Suppressor macrophage treated with lipopolysaccharide for 1 hour (primary cell): Measurements from ENCODE around the gene GPX8.

ENCODE experiments used
- DNase-seq, 3 donors: peaks; one replicate each; pipeline ENCODE4 v3.0.0-alpha.2; 2020 to 2022

GPX8 gene

DNA sequence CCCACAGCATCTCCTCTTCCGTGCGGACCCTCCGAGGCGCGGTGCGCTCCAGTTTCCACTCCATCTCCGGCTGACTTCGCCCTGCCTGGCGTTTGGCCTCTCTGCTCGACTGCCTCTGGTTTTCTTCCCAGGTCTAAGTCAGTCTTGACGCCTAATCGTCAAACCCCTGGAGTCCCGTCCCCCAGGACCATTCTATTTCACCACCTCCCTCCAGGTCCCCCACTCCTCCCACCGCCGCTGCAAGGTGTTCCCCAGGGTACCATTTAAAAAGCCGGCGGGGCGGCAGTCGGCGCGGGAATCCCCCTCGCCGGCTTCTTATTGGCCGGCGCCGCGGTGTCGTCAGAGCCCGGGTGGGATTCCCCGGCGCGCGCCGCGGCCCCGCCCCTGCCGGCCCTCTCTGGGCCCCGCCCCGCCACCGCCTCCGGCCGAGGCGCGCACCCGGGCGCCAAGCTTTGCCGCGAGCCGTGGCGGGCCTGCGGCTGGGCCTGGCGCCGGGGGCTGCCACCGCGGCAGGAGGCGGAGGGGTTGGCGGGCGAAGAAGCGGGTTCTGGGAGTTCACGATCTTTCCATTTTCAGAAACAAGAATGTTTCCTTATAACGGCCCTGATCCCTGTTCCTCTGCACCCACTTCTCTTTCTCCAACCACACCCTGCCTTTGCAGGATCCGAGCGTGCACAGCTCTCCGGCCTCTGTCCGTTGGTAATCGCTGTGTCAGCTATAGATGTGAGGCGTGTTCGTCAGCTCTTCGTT is 13.1 kb downstream of the GPX8 start, which contains the start of gene CDC20B:
Gene CDC20B (minus strand): TSS at position 241 of the 750 bp plus-strand sequence. CDS start 177 bp downstream, at position 64.
- peak; percentile 86 to 97 (median 95) for DNase-seq

DNA sequence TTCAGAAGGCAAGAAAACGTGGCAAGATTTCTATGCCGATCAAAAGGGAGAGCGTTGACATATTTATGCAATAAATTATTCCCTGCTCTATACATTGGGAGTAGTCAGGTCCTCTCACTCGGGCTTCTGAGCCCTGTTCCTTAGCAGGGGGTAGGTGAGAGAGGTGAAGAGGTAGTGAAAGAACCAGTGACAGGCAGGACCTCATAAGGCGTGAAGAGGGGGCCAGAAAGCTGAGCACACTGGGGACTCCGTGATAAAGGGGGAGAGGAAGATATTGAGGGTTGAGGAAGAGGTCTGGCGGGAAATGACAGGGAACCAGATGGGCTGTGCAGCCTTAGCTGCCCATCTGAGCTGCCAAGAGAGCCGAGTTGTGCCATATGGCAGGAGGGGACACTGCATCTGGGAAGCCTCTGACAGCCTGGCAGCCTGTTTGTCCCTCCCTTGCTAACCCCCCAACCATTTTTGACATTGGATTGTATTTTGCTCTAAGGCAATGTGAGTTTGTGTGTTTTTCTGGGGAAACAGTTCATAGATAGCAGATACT is 13.8 kb downstream of the GPX8 start:
- no peak for DNase-seq

DNA sequence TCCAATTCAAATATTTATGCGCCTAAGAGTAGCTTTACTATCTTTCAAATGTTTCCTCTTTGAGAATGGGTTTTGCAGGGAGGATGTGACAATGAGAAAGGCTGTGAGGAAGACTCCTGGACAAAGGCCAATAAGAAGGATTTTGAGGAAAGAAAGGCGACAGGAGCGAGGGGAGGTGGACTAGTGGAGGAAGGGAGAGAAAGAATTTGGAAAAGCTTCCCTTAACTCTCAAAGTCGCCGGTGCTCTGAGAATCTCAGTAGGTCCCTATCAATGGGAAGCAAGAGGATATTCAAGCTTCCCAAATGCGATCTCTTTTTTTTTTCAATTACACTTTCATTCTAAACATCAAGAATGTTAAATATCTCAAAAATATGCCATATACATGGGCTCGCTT is 15.8 kb downstream of the GPX8 start:
- DNase-seq = no peak

DNA sequence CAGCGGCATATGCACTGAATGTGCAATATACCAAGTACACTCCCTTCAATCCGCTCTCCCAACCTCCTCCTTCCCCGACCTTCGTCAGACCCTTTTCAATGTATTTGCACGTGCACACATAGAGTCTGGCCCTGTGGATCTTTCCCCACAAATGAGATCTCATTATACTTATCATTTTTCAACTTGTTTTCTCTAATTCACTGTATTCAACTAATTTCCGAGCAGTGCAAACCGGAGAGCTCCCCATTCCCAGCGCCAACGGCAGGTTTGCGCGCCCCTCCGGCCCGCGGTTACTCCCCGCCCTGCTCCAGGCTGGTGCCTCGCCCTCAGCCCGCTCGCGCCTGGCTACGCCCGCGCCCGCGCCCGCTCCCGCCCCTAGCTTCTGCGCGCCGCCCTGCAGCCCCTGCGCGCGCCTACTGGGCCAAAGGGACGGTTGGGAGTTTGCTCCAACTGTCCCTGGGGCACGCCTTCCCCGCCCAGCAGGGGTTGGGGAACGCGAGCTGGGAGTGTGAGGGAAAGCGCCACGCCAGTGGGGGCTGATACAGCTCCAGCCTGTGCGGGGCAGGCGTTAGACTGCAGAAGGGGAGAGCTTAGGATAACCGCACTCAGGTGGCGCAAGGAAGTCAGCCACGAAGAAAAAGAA is 16.3 kb downstream of the GPX8 start:
- DNase-seq = peak; percentile 58 to 83 (median 70)

DNA sequence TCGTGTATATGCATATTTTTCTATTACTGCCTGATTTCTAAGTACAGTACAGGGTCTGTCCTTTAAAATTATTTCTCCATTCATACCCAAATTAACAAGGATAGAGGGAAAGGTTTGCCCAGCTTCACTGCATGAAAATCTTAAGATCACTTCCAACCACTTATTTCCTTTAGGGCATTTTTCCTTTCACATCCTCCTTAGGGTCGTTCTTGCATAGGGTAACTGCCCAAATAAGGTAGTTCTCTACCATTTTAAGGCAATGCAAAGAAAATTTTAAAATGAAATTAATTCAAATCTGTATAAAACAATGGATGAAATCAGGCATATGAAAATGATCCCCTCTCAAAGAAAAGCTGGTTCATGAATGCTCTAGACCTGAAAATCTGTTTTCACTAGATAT is 17.1 kb downstream of the GPX8 start:
- DNase-seq = peak in 1 of 3 donors; percentile 19

DNA sequence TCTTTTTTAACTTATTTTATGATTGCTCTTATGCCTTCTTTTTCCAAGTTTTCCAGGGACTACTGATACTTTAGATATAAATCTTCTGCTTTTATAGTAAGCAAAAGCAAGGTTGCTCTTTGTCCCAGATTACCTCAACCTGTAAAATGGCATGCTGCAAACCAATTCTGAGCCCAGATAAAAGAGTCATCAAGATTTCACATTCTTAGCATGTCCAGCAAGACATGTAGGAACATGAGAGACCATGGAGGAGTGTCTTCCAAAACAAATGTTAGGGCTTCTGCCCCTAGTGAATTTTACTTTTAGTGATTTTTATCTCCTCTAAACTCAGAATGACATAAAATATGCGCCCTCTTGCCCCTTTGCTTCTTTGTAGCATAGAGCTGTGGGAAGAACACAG is 20.0 kb downstream of the GPX8 start:
- no peak for DNase-seq

DNA sequence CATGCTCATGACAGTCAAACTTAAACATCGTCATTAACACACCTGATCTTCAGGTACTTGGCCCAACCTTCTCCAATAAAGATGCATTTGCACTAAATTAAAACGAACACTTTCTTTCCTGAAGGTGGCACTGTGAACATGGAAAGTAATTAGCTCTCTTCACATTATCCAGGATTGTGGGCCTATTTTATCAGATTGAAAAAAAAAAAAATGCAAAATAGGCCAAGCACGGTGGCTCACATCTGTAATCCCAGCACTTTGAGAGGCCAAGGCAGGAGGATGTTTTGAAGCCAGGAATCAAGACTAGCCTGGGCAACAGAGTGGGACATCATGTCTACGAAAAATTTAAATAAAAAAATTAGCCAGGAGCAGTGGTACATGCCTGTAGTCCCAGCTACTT is 27.4 kb downstream of the GPX8 start:
- no peak for DNase-seq

DNA sequence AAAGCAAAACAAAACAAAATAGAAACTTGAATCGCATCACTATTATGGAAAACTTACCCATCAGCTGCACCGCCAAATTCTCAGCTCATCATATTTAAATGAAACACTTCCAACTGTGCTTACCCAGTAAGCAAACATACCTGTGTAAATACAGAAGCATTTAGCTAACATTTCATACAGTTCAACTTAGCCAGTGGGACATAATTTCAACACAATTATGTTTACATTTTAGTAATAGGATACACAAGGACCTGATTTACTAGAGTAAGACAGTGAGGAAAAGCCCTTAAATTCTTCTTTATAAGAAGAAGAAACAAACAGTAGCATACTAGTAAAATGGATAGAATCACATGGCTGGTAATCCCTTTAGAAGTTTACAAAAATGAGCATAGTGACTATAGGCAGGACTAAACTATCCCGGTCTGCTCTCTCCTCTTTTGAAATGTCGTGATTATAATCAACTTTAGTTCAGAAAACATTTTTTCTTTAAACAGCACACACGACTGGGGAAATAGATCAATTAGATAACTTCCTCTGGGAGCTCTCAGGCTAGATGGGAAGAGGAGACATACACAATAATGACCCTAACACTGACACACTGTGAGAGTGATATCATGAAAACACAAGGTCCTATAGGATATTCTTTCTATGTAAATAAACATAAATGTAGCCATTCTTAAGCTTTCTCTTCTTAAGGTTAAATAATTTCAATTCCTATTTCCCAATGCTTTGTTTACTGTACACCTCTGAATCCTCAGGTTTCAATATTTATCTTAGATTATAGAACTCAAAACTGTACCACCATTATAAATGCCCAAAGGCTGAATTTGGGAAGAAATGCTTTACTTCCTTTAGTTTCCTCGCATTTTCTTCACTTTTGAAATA is 28.9 kb downstream of the GPX8 start:
- DNase-seq = no peak

DNA sequence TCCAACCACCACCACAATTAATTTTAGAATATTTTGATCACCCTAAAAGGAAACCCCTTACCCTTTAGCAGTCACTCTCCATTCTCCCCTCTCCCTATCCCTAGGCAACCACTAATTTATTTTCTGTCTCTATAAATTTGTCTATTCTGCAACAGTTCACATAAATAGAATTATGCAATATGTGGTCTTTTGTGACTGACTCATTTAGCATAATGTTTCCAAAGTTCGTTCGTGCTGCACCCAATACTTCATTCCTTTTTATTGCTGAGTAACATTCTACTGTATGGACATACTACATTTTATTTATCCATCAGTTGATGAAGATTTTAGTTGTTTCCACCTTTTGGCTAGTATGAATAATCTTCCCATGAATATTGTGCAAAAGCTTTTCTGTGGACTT is 31.2 kb downstream of the GPX8 start:
- peak in 1 of 3 donors; percentile 16 for DNase-seq

DNA sequence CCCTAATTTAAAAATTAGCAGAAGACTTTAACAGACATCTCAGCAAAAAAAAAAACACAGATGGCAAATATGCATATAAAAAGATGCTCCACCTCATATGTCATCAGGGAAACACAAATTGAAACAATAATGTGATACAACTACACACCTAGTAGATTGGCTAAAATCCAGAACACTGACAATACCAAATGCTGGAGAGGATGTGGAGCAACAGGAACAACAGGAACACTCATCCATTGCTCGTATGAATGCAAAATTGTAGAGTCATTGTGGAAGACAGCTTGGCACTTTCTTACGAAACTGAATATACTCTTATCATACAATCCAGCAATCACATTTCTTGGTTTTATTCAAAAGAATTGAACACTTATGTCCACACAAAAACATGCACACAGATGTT is 45.0 kb downstream of the GPX8 start:
- no peak for DNase-seq

DNA sequence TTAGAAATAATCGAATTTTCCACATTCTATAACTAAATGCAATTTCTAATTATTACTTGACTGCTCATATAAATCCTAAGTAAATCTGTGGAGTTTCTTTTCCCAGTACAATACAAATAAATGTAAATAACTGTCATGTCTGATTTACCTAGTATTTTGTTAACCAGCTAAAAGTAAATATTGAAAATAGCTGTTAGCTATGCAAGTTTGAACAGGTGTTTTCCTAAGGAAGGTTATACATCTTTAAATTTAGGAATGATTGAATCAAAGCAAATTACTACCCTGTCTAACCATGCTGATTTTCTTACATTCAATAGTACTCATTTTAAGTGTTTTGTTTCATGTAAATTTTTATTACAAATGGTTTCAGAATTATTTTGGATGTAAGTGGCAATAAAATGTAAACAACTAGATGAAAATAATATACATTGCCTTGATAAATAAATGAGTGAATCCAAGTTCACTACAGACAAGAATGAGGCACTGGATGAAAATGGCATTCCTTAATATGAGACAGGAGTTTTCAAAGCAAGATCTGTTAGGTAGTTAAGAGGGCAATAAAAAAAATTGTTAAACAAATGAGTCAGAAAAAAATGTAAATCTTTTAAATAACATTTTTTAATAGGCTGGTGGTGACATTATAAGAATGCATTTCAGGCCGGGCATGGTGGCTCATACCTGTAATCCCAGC is 51.4 kb downstream of the GPX8 start:
- no peak for DNase-seq
